COLO829 (cell line): ENCODE results near the gene KCNQ1.

Source experiments
- DNase-seq: peaks from one replicate; pipeline ENCODE4 v3.0.0; 2012; ENCODE audit warnings: low spot score

KCNQ1 gene

GRCh38 chr11:2461253-2461955 lies 16.6 kb downstream of the KCNQ1 start:
- DNase-seq, result no peak

GRCh38 chr11:2461956-2462542 lies 17.2 kb downstream of the KCNQ1 start:
- no peak for DNase-seq

DNA sequence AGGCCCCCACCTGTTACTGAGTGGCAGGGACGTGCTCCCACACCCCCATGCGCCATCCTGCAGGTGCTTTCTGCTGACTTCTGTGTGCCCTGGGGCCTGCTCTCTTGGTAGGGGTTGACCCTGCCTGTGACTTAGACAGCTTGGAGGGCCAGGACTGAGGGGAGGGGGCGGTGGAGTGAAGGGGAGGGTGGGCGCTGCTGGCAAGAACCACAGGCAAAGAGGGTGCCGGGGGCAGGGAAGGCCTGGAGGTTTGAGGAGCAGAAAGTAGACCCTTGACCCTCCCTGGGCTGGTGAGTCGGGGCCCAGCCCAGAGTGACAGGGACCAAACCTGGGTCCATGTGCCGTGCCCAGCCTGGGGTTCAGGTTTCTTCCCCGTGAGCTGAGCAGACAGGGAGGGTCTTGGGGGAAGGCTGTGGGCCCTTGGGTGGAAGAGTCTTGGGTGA lies 17.8 kb downstream of the KCNQ1 start:
- DNase-seq, result no peak

DNA sequence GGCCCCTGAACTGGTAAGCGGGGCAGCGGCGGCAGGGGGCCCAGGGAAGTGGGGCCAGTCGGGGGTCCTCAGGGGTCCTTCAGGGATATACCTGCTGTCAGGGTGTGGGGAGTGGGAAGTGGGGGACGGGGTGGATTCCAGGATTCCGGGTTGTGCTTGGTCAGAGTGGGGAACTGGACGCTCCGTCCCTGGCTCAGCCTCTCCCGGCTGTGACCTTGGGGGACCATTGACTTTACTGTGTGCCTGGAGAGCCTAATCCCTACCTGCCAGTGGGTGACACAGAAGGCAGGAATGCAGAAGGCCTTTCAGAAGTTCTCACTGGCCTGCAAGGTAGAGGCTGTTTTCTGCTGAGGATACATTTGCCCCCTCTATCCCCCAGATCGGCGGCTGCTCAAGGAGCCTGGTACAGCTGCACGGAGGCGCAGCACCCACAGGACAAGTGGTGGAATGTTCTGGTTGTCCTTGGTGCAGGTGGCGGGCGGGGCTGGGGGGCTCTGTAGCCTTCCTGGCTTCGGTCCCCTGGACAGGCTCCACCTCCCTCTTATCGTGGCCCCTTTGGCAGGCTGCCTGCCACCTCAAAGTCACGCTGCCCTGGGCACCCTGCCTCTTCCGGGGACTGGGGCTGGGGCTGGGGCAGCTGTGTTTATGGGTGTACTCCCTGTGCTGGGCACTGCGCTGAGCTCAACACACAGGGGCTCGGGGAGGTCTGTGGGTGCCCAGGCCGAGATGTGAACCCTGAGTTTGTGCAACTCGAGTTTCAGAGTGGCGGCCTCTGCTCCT lies 18.4 kb downstream of the KCNQ1 start:
- no peak for DNase-seq

DNA sequence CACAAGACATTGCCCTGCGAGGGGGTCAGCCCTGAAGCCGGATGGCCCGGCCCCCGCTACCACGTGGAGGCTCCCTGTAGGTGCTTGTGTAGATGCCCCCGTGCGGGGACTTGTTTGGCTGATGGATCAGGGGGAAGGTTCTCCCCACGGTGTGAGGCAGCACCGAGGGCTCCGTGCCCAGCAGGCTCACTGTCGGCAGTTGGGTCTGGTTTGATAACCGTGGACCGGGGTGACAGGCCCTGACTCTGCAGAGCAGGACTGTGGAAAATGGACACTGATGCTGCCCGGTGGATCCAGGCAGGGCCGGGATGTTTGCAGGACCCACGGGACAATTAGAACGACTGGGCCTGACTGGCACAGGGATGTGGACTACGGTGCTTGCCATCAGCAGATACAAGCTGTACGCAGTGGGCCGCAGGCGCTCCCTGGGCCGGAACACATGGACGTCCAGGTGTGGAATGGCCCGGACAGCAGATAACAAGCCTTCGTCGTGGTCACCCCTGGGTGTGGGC lies 19.0 kb downstream of the KCNQ1 start:
- DNase-seq, result no peak

- DNase-seq, result no peak
Measured at GRCh38 chr11:2464451-2465165, 19.8 kb downstream of the KCNQ1 start.

DNA sequence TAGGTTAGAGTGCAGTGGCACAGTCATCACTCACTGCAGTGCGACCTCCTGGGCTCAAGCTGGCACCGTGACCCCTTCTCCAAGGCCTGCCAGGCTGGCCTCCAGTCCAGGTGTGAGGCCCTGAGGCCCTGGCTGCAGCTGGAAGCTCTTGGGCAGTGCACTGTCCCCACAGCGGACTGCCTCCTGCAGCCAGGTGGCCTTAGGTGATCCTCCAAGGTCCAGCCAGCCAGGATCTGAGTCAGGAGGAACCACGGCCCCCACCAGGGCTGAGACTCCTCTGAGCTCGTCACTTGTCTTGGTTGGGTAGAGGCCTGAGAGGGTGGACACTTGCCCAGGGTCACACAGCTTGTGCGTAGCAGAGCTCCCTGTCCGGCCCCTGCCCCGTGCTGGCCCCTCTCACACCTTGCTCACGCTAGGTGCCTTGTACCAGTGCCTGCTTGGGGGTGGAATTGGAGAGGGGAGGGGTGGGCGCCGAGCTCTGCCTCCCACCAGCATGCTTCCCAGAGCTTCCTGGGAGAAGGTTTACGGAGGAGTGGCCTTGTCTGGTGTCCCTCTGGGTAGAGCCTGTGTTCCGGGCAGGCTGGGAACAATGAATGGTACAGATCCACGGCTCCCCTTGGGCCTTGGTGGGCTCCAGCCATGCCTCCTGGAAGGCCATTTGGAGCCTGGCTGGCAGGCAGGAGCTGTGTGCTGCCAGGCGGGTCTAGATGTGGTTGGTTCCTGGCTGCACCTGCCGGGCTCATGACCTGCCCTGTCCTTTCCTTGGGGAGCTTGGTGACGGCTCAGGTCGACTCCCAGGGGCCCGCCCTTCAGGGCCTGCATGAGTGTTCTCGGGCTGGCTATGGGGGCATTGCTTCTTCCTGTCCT lies 20.6 kb downstream of the KCNQ1 start:
- no peak for DNase-seq

- no peak for DNase-seq
Measured at GRCh38 chr11:2466069-2466801, 21.4 kb downstream of the KCNQ1 start.

DNA sequence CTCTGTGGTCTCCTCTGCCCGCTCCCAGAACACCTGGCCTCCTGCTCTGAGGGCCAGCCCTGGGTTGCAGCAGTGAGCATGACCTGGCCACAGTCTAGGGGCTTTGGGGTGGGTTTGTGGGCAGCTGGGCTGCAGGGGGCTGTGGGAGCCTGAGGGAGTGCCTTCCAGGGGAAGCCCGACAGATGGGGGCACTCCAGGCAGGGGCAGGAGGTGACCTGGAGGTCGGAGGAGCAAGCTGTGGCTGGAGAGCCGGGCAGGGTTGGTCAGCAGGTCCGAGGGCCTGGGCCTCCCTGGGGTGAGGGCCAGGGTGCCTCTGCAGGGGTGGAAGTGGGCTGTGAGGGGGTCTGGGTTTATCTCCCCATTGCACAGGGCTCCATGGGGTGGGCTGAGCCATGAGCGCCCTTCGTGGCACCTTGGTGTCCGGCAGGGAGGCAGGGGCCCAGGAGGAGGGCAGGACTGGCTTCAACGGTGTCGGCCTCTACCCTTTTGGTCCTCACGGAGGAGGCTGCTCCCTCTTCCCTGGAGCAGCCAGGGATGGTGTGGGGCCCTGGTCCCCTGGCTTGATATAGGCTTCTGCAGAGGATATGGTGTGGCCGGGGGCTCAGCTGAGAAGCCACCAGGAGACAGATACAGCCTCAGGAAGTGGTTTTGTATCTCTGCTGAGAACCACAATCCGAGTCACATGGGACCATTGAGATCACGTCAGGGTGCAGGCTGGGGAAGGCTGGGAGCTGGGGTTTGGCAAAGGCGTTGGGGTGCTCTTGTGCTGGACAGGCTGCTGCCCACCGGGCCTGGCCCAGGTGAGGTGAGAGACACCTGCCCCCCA lies 22.3 kb downstream of the KCNQ1 start:
- no peak for DNase-seq

DNA sequence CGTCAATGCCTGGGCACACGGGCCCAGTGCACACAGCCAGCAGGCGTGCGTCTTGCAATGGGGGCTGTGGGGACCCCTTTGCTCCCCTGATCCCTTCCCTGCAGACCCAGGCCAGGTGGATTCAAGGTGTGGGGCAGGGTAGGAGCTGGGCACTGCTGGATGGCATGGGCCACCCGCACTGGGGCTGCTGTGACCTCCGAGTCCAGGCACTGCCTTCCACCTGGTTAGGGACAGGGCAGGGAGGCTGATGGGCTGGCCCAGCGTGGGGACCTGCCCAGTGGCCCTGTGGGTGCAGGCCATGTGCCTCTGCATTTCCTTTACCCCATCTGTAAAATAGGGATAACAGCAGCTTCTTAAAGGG lies 22.9 kb downstream of the KCNQ1 start:
- no peak for DNase-seq

DNA sequence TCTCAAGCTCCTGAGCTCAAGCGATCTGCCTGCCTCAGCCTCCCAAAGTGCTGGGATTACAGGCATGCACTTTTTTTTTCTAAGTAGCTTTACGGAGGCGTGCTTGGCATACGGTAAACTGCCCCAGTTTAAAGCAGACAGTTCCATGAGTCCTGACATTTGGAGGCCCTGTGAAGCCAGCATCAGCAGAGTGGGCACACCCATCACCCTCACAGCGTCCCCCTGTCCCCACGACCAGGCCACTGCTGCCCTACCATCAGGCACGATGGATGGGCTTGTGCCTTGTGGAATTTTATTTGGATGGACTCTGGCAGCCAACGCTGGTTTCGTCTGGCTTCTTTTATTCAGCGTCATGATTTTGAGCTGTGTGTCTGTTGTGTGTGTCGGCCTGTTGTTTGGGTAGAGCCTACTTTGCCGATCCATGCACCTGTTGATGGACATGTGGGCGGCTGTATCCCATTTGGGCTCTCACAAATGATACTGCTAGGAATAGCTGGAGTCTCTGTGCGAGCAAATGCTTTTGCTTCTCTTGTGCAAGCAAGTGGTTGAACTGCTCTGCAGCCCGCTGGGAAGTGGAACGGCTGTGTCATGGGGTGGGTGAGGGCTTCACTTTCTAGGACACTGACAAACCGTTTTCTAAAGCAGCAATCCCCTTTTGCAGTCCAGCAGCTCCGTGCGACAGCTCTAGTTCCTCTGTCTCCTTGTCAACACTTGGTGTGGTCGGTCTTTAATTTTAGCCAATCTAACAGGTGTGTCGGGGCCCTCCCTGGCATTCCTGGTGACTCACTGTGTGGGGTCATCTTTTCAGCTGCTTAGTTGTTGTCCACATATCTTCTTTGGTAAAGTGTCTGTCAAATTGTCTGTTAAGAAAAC lies 23.8 kb downstream of the KCNQ1 start:
- no peak for DNase-seq

- no peak for DNase-seq
Measured at GRCh38 chr11:2470495-2470894, 25.7 kb downstream of the KCNQ1 start.

DNA sequence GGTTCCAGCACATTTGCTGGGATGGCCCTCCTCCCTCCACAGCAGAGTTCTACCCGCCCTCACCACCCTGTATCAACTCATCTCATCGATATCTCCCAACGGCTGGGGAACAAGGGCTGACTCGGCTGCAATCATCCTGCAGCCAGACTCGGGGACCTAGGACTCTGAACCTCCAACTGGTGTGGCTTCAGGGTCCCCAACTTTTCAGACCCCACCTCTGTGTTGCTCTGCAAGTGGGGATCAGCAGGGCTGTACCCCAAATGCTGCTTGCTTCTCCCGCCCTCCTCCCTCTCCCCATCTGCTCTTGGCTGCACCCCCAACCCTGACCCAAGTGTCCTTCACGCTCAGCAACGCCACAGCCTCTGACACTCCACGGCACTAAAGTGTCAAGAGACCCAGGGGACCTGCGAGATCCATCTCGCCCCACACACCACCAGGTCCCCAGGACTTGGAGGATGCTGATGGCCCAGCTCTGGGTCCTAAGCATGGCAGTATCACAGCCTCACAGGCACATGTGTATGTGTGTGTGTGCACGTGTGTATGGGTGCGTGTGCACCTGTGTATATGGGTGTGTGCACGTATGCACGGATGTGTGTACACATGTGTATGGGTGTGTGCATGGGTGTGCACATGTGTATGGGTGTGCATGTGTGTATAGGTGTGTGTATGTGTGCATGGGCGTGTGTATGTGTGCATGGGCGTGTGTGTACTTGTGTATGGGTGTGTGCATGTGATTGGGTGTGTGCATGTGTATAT lies 26.4 kb downstream of the KCNQ1 start:
- no peak for DNase-seq

- no peak for DNase-seq
Measured at GRCh38 chr11:2471804-2472096, 26.9 kb downstream of the KCNQ1 start.

DNA sequence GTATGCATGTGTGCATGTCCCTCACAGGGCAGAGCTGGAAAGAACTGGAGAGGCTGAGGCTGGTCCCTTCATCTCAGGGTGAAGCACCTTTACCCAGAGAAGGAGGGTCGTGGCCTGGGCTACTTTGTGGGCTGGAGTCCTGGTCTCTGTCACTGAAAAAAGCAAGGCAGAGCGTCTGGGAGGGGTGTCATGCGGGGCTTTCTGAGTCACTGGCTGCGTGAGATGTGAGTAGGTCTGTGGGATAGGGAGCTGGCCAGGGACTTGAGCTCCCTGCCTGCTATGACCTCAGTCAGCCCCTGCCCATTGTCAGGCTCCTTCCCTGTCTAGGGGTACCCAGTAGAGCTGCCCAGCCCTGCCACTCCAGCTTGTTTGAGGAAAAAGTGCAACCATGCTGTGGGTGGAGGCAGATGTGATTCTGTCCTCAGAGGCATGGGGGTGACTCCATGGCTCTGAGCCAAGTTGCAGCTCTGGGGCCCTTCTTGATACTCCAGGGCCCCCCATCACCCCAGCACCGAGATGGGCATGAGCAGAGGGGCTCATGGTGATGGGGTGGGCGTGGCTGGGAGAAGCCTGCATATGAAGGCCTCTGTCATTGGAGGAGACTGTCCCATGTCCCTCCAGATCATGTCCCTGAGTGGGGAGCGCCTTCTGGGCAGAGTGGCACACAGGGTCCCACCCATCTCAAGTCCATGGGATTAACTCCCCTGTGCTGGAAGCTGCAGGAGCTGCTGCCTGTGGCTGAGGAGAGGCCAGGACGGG lies 27.8 kb downstream of the KCNQ1 start:
- DNase-seq, result no peak

DNA sequence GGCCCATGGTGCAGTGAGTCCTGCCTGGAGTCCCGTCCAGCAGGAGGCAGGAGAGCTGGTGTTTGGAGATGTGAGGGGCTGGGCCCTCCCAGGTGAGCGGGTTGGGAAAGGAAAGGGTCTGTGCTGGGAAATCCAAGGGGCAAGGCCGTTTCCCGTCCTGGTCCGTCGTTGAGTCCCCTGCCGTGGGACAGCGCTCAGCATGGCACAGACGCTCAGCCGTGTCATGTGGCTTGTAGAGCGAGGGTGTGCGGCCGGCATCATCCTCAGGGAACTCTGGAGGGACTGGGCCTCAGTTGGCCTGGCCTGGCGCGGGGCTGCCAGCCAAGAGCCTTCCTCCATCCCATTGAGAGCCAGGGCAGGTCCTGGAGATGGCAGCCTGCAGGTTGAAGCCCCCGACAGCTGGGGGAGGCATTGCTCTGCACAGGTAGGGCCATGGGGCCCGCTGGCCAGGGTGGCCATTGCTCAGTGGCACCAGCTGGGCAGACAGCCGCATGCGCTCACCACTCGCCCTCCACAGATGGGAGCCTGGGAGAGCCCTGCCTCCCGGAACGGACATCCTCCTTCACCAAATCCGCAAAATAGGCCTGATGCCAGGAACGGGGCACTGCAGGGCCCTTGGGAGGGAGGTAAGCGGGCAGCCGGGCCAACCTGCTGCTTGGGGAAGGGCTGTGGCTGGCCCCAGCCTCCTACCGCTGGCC lies 28.7 kb downstream of the KCNQ1 start:
- no peak for DNase-seq
